ENCODE data around the gene E2F4. TPM values are rescaled to one million over a fixed set of nuclear protein-coding genes. Genes with fewer than 3 reads are reported as not detected.

The E2F4 gene
- total and polyA plus RNA-seq, 2 of the 13 experiments (the other 11 are each of a cell fraction or from before 2014, with no cell fraction given), result 84.8 to 91.2 TPM

GRCh38 chr16:67177743-67178699, 13.9 kb upstream of the E2F4 start (continued):
- TF ChIP-seq PAXIP1 (CRISPR knock-in tag; conservative IDR thresholded peaks at IDR 0.05) (no peak), RXRA (CRISPR knock-in tag; IDR thresholded peaks at IDR 0.05) (no peak), JDP2 (CRISPR knock-in tag; IDR thresholded peaks at IDR 0.05; ENCODE audit: borderline replicate concordance) (no peak; the same call in 1 of the 2 replicates), ZBTB34 (CRISPR knock-in tag; IDR thresholded peaks at IDR 0.05) (no peak), NCOA5 (CRISPR knock-in tag; IDR thresholded peaks at IDR 0.05) (no peak), CC2D1A (CRISPR knock-in tag; IDR thresholded peaks at IDR 0.05) (no peak), ZNF816 (CRISPR knock-in tag; IDR thresholded peaks at IDR 0.05; ENCODE audit: borderline replicate concordance) (no peak), ZNF251 (CRISPR knock-in tag; IDR thresholded peaks at IDR 0.05) (no peak), PRPF4 (IDR thresholded peaks at IDR 0.05; ENCODE audit: low read depth, low read length, poor library complexity, severe bottlenecking) (no peak), NCOA2 (CRISPR knock-in tag; IDR thresholded peaks at IDR 0.05) (no peak), ZSCAN20 (CRISPR knock-in tag; IDR thresholded peaks at IDR 0.05; ENCODE audit: borderline replicate concordance) (no peak), NCOA1 (CRISPR knock-in tag; IDR thresholded peaks at IDR 0.05) (no peak), RARG (CRISPR knock-in tag; IDR thresholded peaks at IDR 0.05; ENCODE audit: low read depth) (no peak), JUND (CRISPR knock-in tag; IDR thresholded peaks at IDR 0.05) (no peak), ZNF18 (CRISPR knock-in tag; IDR thresholded peaks at IDR 0.05; ENCODE audit: insufficient replicate concordance) (no peak), PATZ1 (CRISPR knock-in tag; IDR thresholded peaks at IDR 0.05) (no peak), MAZ (IDR thresholded peaks at IDR 0.05; ENCODE audit: borderline replicate concordance, low read depth, low read length) (no peak), MAZ (CRISPR knock-in tag; IDR thresholded peaks at IDR 0.05; ENCODE audit: low read depth) (peak; percentile 76), ZNF724P (CRISPR knock-in tag; IDR thresholded peaks at IDR 0.05; ENCODE audit: borderline replicate concordance) (peak; percentile 80), ZNF329 (CRISPR knock-in tag; IDR thresholded peaks at IDR 0.05; ENCODE audit: low read depth) (no peak), ZNF772 (CRISPR knock-in tag; IDR thresholded peaks at IDR 0.05) (peak; percentile 74; the same call in 1 of the 2 replicates)
